ENCODE results near the gene NR2F2.

NR2F2 gene

GRCh38 chr15:96343113-96344059 is 12.9 kb downstream of the NR2F2 start:
- no peak for FAIRE-seq

GRCh38 chr15:96344060-96344705 is 13.7 kb downstream of the NR2F2 start:
- FAIRE-seq, result no peak

GRCh38 chr15:96344706-96345559 is 14.4 kb downstream of the NR2F2 start:
- no peak for FAIRE-seq

GRCh38 chr15:96345560-96346399 is 15.3 kb downstream of the NR2F2 start:
- peak; percentile 92 for FAIRE-seq

DNA sequence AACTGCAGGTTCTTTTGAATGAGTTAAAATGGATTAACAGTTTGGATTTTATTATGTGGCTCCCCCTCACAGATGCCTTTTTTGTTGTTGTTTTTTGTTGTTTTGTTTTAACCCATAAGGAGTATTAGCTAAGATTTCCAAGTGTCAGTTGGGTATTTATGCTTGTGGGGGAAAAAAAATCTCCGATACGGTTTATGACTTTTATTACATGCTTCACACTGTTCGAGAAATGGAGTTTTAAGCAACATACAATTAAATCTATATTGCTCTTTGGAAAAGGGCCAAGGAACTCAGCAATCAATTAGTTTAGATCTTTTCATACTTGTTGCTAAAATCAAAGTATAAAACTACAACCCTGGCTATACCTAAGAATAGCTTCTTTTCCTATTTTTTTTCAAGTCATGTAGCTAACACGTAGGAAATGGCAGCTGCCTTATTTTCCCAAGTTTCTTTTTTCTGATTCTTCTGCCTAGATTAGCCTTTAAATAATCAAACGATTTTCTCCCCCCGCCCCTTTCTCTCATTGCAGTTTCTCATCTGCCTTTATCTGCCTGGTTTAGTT is 16.0 kb downstream of the NR2F2 start:
- FAIRE-seq, result no peak

- no peak for FAIRE-seq
Observed at GRCh38 chr15:96347181-96348111, 16.9 kb downstream of the NR2F2 start.

DNA sequence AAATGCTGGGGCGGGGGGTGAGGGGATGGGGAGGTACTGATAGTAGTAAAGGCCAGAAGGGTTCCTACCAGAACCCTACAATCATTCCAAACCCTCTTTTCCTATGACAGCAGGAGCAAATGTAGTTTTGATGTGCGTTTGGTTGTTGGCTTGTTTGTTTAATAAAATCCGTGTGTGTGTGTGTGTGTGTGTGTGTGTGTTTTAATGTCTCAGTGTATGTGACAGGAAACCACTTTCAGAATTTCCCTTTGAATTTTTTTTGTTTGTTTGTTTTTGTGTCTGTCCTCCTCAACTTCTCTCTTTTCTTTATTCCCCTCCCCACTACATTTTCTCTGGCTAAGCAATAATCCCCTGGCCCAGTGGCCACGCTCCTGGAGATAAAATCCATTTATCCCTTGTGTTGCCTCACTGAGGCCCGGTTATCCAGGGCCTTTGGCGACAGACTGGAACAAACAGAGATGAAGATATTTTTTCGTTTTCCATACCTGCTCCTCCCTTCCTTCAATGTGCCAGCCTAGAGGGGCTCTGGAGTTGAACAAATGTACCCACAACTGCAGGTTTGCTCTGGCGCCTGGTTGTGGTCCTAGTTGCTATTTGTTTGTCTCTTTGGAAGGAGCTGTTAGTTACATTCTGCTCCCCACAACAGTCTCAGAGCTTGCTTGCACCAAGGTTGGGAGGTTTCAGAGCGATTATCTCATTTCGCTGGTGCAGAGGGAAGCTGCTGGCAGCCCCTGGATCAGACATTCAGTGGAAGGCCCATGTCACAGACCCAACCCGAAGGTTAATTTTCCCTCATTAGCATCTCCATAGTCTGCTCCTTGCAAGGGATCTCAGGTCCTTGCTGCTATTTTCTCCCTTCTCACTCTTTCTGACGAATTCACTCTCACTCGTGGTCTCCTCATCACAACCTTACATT is 17.9 kb downstream of the NR2F2 start:
- FAIRE-seq, result no peak

DNA sequence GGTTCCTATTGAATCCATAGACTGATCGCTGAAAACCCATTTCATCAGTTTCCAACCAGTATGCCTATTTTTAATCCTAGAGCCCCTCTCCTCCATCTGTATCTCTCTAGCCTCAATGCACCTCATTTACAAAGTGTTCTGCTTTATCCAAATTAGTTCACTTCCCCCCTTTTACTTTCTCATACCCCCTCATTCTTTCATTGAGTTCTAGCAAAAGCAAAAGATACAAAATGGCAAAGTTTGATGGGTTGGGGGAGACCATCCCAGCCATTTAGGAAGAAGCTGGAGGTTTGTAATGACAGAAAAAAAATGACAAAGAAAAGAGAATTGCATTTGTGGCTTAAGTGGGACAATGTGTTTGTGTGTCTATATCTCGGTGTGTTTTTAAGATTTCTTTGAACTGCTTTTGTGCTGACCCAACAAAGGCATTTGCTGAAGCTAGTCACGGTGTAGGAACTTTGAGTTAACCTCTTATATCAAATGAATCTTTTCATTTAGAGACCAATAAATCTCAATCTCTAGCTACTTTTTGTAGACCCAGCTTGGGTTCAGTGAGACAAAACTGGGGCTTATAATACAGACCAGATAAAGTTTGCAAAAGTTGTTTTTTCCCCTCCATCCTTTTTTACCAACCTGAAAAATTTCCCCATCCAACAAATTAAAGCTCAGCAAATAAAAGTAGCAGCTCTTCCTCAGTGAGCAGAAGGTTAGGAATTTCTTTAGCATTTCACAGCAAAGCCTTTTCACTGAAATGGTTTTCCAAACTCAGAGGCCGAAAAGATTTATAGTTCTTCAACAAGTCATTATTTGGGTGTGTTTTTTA is 18.7 kb downstream of the NR2F2 start:
- no peak for FAIRE-seq

- no peak for FAIRE-seq
Observed at GRCh38 chr15:96349857-96350720, 19.6 kb downstream of the NR2F2 start.

- no peak for FAIRE-seq
Observed at GRCh38 chr15:96350934-96351724, 20.6 kb downstream of the NR2F2 start.

- no peak for FAIRE-seq
Observed at GRCh38 chr15:96351761-96352603, 21.5 kb downstream of the NR2F2 start.

GRCh38 chr15:96352604-96353405 is 22.3 kb downstream of the NR2F2 start:
- FAIRE-seq, result no peak

DNA sequence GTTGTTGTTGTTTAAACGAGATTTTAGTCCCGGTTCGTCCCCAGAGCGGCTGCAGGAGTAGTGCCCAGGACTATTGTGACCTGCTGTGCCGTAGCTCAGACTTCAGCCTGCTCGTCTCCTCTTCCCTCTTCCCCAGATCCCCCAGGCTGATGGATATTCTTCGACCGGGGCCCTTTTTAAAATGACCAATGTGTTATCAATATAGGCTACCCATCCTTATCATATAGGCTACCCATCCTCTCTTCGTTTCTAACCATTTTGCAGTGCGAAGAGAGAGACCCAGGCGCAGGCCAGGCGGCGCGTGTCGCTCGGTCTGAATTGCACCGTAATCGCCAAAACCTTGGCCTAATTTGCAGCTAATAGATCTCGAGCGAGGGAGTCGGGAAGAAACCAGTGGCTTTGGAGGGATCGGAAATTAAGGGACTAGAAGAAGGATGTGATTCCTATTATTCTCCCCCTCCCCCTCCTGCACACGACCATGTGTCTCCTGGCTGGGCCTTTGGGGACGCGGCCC is 23.0 kb downstream of the NR2F2 start:
- FAIRE-seq, result no peak

DNA sequence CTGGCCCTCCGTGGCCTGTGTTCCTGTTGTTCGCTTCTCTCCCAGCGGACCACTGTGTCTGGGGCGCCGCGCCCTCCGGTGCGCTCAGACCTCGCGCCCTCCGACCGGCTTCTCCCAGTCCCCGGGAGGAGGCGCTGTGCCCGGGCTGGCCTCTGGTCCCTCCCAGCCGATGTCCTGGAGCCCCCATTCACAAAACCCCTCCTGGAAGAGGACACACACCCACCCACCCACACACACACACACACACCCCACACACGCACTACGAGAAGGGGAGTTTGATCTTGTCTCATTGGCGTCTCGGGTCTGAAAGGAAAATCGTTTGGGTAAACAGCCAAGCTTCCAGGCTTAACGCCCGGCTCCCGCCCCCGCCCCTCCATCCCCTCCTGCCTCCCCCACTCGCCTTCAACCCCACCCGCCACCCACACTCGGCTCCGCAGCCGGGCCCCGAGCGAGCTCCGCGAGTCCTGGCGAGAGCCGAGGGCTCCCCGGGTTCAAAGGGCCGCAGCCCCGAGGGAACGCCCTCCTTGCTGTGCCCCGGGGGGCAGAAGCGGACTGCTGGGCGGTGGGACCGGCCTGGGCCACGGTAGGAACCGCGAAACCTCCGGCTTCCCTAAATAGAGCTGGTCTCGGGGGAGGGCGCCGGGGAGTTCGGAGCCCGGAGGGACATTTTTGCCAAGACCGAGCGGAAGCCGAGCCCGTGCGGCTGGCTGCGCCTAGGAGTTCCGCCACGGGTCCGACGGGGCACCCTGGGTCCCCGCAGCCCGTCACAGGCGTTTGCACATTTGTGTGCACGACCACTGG is 23.6 kb downstream of the NR2F2 start:
- FAIRE-seq, result no peak

Measured in A204.1 (cell line).